Aortic smooth muscle cell (primary cell): ENCODE results near the gene CCDC87. TPM values are rescaled to one million over a fixed set of nuclear protein-coding genes. Genes with fewer than 3 reads are reported as not detected.

ENCODE experiments used
- total RNA-seq: library from RNA; depleted of rRNA; stranded (reverse); fragments of >200 nt; gene quantifications from 2 replicates; pipeline ENCODE4 v1.2.3, GENCODE V29; 2014

The CCDC87 gene, protein sequence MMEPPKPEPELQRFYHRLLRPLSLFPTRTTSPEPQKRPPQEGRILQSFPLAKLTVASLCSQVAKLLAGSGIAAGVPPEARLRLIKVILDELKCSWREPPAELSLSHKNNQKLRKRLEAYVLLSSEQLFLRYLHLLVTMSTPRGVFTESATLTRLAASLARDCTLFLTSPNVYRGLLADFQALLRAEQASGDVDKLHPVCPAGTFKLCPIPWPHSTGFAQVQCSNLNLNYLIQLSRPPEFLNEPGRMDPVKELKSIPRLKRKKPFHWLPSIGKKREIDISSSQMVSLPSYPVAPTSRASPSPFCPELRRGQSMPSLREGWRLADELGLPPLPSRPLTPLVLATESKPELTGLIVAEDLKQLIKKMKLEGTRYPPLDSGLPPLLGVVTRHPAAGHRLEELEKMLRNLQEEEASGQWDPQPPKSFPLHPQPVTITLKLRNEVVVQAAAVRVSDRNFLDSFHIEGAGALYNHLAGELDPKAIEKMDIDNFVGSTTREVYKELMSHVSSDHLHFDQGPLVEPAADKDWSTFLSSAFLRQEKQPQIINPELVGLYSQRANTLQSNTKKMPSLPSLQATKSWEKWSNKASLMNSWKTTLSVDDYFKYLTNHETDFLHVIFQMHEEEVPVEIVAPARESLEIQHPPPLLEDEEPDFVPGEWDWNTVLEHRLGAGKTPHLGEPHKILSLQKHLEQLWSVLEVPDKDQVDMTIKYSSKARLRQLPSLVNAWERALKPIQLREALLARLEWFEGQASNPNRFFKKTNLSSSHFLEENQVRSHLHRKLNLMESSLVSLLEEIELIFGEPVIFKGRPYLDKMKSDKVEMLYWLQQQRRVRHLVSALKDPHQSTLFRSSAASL
- 0.26 and 0.44 TPM in 2 replicates for total RNA-seq

DNA sequence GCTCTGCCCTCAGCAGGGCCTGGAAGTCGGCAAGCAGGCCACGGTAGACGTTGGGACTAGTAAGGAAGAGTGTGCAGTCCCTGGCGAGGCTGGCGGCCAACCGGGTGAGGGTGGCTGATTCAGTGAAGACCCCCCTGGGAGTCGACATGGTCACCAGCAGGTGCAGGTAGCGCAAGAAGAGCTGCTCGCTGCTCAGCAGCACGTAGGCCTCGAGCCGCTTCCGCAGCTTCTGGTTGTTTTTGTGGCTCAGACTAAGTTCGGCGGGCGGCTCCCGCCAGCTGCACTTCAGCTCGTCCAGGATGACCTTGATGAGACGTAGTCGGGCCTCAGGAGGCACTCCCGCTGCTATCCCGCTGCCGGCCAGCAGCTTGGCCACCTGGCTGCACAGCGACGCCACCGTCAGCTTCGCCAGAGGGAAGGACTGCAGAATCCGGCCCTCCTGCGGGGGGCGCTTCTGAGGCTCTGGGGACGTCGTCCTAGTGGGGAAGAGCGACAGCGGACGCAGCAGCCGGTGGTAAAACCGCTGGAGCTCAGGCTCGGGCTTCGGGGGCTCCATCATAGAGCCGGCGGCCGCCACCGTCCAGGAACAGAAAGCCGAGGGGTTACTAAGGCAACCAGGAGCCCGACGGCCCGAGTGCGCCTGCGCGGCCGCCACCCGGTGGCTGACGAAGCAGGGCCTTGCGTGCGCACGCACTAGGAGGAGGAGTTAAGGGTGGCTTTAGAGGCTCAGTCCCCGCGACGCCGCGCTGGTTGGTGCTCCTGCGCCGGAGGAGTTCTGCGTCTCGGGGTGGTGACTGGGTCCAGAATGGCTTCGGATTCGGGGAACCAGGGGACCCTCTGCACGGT is at the start of gene CCDC87, which contains the start of gene CCS:
Gene CCDC87, minus strand, starts transcription at position 607 of the 846 bp plus-strand sequence. Its CDS starts 48 bp downstream, at position 559.
Gene CCS, plus strand, starts transcription at position 729 of the 846 bp plus-strand sequence. Its CDS starts 77 bp downstream, at position 806.

DNA sequence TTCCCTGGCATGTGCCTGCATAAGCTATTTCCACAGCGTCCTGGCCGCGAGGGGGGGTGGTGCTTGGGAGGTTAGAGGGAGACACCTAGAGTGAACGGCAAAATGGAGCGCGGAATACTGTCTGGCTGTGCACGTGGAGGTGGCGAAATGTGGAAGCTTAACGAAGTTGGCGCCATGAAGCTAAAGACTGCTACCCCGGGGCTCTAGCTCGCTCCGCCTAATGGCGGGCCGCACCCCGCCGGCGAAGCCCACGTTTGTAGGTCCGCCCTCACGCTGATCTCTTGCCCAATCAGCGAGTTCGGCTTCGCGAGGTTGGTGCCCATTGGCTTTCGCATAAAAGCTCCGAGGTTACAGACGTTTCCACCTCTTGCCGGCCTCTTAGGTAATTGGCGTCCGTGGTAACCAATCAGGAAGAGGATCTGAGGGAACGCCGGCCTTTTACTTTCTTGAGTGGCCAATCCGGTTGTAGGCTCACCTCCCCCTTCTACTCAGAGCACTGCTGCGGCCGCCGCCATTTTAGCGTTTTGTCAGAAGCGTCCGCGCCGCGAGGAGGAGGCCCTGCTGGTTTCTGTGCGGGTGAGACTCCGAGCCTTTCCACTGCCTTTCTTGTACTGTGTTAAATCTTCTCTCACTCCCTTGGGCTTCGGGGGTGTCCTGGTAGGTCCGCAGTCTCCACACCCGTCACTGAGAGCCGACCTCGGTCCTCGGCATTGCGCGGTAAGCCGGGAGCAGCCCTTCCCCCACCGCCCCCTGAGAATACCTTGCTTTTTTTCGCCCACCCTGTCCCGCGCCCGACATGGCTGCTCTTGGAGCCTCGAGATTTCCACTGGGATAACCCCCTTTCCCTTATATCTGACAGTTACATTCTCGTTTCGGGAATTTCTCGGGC is 45.6 kb upstream of the CCDC87 start, which contains the start of gene RBM4:
Gene RBM4, plus strand, starts transcription at position 527 of the 889 bp plus-strand sequence. CDS start 1,009 bp downstream, outside the sequence.

DNA sequence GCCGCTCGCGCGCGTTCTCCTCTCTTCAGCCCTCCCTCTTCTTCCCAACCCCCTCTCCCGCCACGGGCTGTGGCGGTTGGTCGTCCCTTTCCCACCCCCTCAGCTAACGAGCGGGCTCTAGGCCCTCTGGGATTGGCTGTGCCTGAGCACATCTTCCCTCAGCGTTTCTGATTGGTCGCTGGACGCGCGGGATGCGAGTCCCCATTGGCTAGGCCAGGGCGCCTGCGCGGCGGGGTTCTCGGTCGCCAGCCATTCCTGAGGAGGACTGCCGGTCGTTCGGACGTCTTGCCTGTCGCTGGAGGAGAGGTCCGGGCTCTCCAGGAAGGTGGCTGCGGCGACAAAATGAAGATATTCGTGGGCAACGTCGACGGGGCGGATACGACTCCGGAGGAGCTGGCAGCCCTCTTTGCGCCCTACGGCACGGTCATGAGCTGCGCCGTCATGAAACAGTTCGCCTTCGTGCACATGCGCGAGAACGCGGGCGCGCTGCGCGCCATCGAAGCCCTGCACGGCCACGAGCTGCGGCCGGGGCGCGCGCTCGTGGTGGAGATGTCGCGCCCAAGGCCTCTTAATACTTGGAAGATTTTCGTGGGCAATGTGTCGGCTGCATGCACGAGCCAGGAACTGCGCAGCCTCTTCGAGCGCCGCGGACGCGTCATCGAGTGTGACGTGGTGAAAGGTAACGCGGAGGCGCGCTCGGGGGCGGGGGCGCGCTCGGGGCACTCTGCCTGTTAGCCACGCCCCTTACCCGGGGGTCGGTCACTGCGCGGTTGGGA is 23.7 kb upstream of the CCDC87 start, which contains the start of gene RBM14:
Gene RBM14, plus strand, starts transcription at position 252 of the 776 bp plus-strand sequence. Its CDS starts 91 bp downstream, at position 343.

DNA sequence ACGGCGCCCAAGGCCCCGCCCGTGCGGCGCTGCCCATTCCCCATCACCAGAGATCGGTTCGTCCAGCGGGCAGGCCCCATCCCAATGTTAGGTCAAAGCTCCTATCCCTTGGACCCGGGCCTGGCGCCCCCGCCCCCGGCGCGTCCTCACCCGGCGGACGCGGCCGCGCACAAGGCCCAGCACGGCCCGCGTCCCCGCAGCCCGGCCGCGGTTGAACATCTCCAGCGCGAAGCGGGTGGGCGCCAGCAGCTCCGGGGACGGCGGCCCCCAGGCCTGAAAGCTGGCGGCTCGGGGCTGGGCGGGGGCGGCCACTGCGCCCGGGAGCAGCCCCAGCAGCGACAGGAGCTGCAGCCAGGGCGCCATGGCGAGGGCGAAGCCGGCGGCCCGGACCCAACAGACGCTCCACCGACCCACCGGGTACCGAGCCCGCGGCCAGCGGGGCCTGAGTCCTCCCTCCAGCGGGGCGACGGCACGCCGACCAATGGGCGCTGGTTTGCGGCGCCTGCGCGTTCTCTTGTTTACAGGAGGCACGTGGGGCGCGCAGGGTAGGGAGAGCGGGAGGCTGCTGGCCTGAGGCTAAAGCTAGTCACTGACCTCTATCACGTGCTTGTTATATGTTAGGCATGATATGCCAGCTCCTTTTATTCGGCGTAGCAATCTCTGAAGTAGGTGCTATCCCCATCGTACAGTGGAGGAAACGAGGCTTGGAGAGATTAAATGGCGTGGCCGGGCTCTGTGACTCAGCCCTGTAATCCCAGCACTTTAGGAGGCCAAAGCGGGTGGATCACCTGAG is 24.5 kb downstream of the CCDC87 start, which contains the start of gene CTSF:
Gene CTSF, minus strand, starts transcription at position 483 of the 793 bp plus-strand sequence. Its CDS starts 120 bp downstream, at position 363.

DNA sequence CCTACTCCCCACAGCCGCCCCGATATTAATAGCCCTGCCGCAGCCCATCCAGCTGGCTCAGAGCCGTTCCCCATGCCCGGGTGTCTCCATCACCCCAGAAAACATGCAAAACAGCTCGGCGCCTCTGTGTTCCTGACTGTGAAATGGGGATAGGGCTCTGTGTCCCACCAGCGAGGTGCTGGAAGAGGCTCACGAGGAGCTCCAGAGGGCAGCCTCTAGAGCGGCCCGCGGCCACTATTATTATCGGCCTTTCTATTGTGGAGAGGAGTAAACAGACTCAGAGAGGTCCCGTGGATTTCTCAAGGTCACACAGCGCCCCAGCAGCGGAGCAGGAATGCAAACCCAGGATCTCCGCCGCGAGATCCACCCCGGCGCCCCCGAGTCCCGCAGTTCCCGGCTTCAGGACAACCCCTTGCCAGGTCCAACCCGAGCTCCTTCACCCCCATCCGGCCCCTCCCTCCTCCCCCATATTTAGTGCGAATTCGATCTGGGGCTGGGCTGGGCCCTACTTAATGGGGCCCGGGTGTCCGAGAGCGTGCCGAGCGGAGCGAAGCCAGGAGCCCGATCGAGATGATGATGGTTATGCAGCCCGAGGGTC is 46.4 kb downstream of the CCDC87 start, which contains the start of gene ACTN3:
Gene ACTN3, plus strand, starts transcription at position 536 of the 598 bp plus-strand sequence. Its CDS starts 35 bp downstream, at position 571.

DNA sequence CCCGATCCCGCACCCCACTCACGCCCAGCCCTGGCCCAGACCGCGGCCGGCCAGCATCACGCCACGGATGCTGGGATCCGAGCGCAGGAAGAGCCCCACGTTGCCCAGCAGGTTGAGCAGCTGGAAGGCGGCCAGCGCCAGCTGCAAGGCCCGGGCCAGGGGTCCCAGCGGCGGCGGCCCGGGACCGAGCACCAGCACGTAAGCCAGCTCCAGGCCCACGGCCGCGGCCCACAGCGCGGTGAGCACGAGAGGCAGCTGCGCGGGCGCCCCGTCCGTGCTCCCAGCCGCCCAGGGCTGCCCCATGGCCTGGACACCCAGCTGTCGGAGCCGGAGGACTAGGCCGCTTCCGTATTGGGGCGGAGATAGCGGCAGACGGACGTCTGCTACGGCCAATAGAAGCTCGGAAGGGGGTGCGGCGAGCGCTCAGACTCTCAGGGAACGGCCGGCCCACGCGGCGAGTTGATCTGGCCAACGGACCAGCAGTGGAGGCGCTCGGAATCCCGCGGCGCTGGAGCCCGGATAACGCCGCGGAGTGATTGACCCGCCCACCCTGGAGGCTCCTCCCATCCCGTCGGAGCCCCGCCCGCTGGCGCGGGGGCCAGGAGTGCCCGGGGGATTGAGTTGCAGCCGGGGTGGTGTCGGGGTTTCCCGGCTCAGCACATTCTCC is 47.0 kb downstream of the CCDC87 start, which contains the start of gene ZDHHC24:
Gene ZDHHC24, minus strand, starts transcription at position 348 of the 667 bp plus-strand sequence. Its CDS starts 45 bp downstream, at position 303.

Other genes starting within 250 kb of the CCDC87 start
- gene BRMS1, start 248.0 kb downstream of the CCDC87 start, total RNA-seq = 50.1 and 58.0 TPM in 2 replicates
- 38.4 and 46.9 TPM in 2 replicates for gene B4GAT1, start 245.4 kb downstream of the CCDC87 start, total RNA-seq
- gene SLC29A2, start 221.3 kb downstream of the CCDC87 start, total RNA-seq = under 0.01 and 0.12 TPM in 2 replicates
- not detected in 2 replicates for gene NPAS4, start 172.0 kb downstream of the CCDC87 start, total RNA-seq
- 32.0 and 32.1 TPM in 2 replicates for gene MRPL11, start 154.2 kb downstream of the CCDC87 start, total RNA-seq
- gene PELI3, start 126.2 kb downstream of the CCDC87 start, total RNA-seq = 11.1 TPM in 2 replicates
- 41.3 and 58.4 TPM in 2 replicates for gene DPP3, start 112.6 kb downstream of the CCDC87 start, total RNA-seq
- 25.4 and 28.5 TPM in 2 replicates for gene BBS1, start 82.4 kb downstream of the CCDC87 start, total RNA-seq
- gene ZDHHC24, start 47.0 kb downstream of the CCDC87 start, total RNA-seq = 8.8 and 10.6 TPM in 2 replicates
- gene ACTN3, start 46.2 kb downstream of the CCDC87 start, total RNA-seq = 0.06 TPM in 1 of 2 replicates, not detected in the other
- gene CTSF, start 24.5 kb downstream of the CCDC87 start, total RNA-seq = 8.1 and 8.6 TPM in 2 replicates
- 43.0 and 60.5 TPM in 2 replicates for gene CCS, start 122 bp upstream of the CCDC87 start, total RNA-seq
- gene RBM14, start 23.6 kb upstream of the CCDC87 start, total RNA-seq = 21.4 and 24.4 TPM in 2 replicates
- gene RBM4, start 45.6 kb upstream of the CCDC87 start, total RNA-seq = 110 and 124 TPM in 2 replicates
- gene RBM4B, start 84.8 kb upstream of the CCDC87 start, total RNA-seq = 25.1 and 28.4 TPM in 2 replicates
- 1.2 and 3.2 TPM in 2 replicates for gene SPTBN2, start 136.2 kb upstream of the CCDC87 start, total RNA-seq